K562 (cell line): ENCODE measurements around the gene SPATA16. TPM values are rescaled to one million over a fixed set of nuclear protein-coding genes. Genes with fewer than 3 reads are reported as not detected.

Experiments
- ATAC-seq: fragments of 200-7000 bp; cut with Tn5 transposase; 3 replicates; pipeline ENCODE4 v1.9.1; 2020; ENCODE audit warnings: moderate library complexity
- BruUV-seq: library from RNA; stranded (reverse); fragments of 400-500 nt; replicated peaks from 2 replicates; lab custom pipeline; 2021; lab: Mats Ljungman, UMichigan
- CTCF ChIA-PET: fragments of 300-600 bp; formaldehyde crosslinking; extraction: SDS; loops from one replicate; lab custom pipeline; 2021; ENCODE audit warnings: low intra/inter-chr PET ratio; lab: Yijun Ruan, JAX
- POLR2A ChIA-PET: fragments of 300-600, 350-650 bp; sonication (Branson Sonifier 250); formaldehyde crosslinking; extraction: SDS; loops from one replicate; lab custom pipeline; 2021; ENCODE audit warnings: antibody characterized with exemption, inconsistent platforms; lab: Yijun Ruan, JAX
- DNase-seq, 4 experiments: peaks; one replicate each; pipeline versions ENCODE4 v3.0.0 to v3.0.0-alpha.2; 2011 to 2018; ENCODE audit warnings: low spot score in 3 of 4, mixed read lengths in 3 of 4; ENCODE audit errors: extremely low read depth in 1 of 4
- FAIRE-seq: peaks from 2 replicates; lab custom pipeline; 2011; peaks lifted over from hg19 to GRCh38; lab: Jason Lieb, UNC
- H2AFZ ChIP-seq: 2 replicates; pipeline ENCODE4 v1.6.0; 2011; ENCODE audit warnings: low read depth, low read length, control low read depth, inconsistent platforms
- H3K27ac ChIP-seq: fragments of 200-600 bp; 3 replicates; pipeline ENCODE4 v1.8.0; 2011; ENCODE audit warnings: low read depth, mild to moderate bottlenecking, control low read depth, inconsistent platforms, low read length, moderate library complexity, mixed read lengths; ENCODE audit errors: extremely low read depth
- H3K27me3 ChIP-seq, 2 experiments: fragments of 300-600 bp in 1 of 2; 2 replicates in 1 of 2; 3 replicates in 1 of 2; pipeline versions ENCODE4 v1.6.0 to v1.8.0; 2011; ENCODE audit warnings: inconsistent platforms in 2 of 2, low read length in 2 of 2, mild to moderate bottlenecking in 1 of 2, mixed read lengths in 1 of 2, moderate library complexity in 1 of 2; ENCODE audit not compliant: control insufficient read depth in 2 of 2, insufficient read depth in 2 of 2
- H3K36me3 ChIP-seq: fragments of 300-600 bp; 3 replicates; pipeline ENCODE4 v1.8.0; 2011; ENCODE audit warnings: mild to moderate bottlenecking, low read length, inconsistent platforms; ENCODE audit not compliant: control insufficient read depth, insufficient read depth
- H3K4me1 ChIP-seq, 2 experiments: fragments of 200-600 bp in 1 of 2; replicated peaks in 1 of 2; 2 replicates in 1 of 2; 3 replicates in 1 of 2; pipeline versions ENCODE4 v1.5.1 to v1.8.0; 2011; ENCODE audit warnings: inconsistent platforms in 2 of 2, low read length in 2 of 2, mild to moderate bottlenecking in 1 of 2, mixed read lengths in 1 of 2, moderate library complexity in 1 of 2; ENCODE audit not compliant: control insufficient read depth in 2 of 2, insufficient read depth in 2 of 2
- H3K4me2 ChIP-seq: 2 replicates; pipeline ENCODE4 v1.6.1; 2011; ENCODE audit warnings: low read length, control low read depth, inconsistent platforms, mixed read lengths; ENCODE audit not compliant: insufficient read depth
- H3K4me3 ChIP-seq: fragments of 200-600 bp; sonication (generic), shearing (Covaris generic); 2 replicates; pipeline ENCODE4 v1.5.1; 2016; ENCODE audit warnings: control low read depth, inconsistent platforms
- H3K79me2 ChIP-seq: fragments of 200-600 bp; 3 replicates; pipeline ENCODE4 v1.8.0; 2011; ENCODE audit warnings: low read length, inconsistent platforms; ENCODE audit not compliant: control insufficient read depth, insufficient read depth
- H3K9ac ChIP-seq, 2 experiments: 2 replicates each; pipeline versions ENCODE4 v1.6.0 to v1.6.1; 2011; ENCODE audit warnings: low read depth in 2 of 2, low read length in 2 of 2, control low read depth in 1 of 2, inconsistent platforms in 1 of 2, mild to moderate bottlenecking in 1 of 2, mixed read lengths in 1 of 2; ENCODE audit not compliant: insufficient read depth in 1 of 2
- H3K9me1 ChIP-seq: one replicate; pipeline ENCODE4 v1.6.0; 2011; ENCODE audit warnings: inconsistent platforms, mild to moderate bottlenecking, low read length, moderate library complexity; ENCODE audit not compliant: control insufficient read depth, insufficient read depth
- H3K9me3 ChIP-seq: replicated peaks from 2 replicates; pipeline ENCODE4 v1.5.1; 2011; ENCODE audit warnings: low read depth, low read length, inconsistent platforms; ENCODE audit not compliant: control insufficient read depth, insufficient read depth
- H4K20me1 ChIP-seq: replicated peaks from 2 replicates; pipeline ENCODE4 v1.6.1; 2011; ENCODE audit warnings: low read length, inconsistent platforms, mixed read lengths; ENCODE audit not compliant: control insufficient read depth, insufficient read depth
- DACH1 ChIP-seq: fragments of 450-650 bp; IDR thresholded peaks from 2 replicates; pipeline ENCODE4 v1.6.1; 2018; ENCODE audit not compliant: partially characterized antibody
- PML ChIP-seq: IDR thresholded peaks from 2 replicates; pipeline ENCODE4 v1.6.1; 2012; ENCODE audit warnings: low read length, inconsistent platforms
- ZBTB17 ChIP-seq: fragments of 450-650 bp; formaldehyde crosslinking; IDR thresholded peaks from 2 replicates; pipeline ENCODE4 v1.4.0; 2020; ENCODE audit warnings: mild to moderate bottlenecking
- ZNF12 ChIP-seq: sonication (generic); formaldehyde crosslinking; IDR thresholded peaks from 2 replicates; pipeline ENCODE4 v1.4.0; 2020; ENCODE audit warnings: mild to moderate bottlenecking, missing genetic modification reagents
- WGBS: fragments of 100-300 bp; shearing (Covaris generic); methylation state at CpG from one replicate; pipeline ENCODE4 v1.1.6; 2016; ENCODE audit warnings: low coverage, mixed read lengths; ENCODE audit not compliant: insufficient coverage; ENCODE audit errors: missing lambda C conversion rate; 5-methylcytosine and 5-hydroxymethylcytosine counted together
- in situ Hi-C: fragments of 300-500 bp; cut with MboI; formaldehyde crosslinking; loops from 4 replicates; pipeline ENCODE4 v1.15.0; 2018; ENCODE audit warnings: inconsistent platforms, mixed read lengths
- intact Hi-C: fragments of 100-400 bp; cut with micrococcal nuclease; formaldehyde crosslinking; loops from 2 replicates; pipeline ENCODE4 v1.14.2; 2022
- polyA plus RNA-seq, 8 experiments: library from polyadenylated mRNA; depleted of rRNA in 4 of 8; stranded (reverse) in 5 of 8; unstranded in 3 of 8; fragments of >200 nt; fragmentation: Nextera tagmentation in 2 of 8; fragmentation: Illumina TruSeq in 1 of 8; extraction: Ambion mirVana in 2 of 8; extraction: Trizol in 1 of 8; gene quantifications; 2 replicates each; pipeline versions ENCODE4 v1.2.1 to v1.2.3, GENCODE V29; 2011 to 2014; ENCODE audit warnings: inconsistent platforms in 1 of 8, missing spikeins in 1 of 8
- total RNA-seq, 7 experiments: library from RNA; depleted of rRNA in 6 of 7; stranded (reverse); fragments of >200 nt in 6 of 7; fragmentation: Illumina TruSeq in 2 of 7; extraction: Trizol in 2 of 7; gene quantifications; 2 replicates each; pipeline versions ENCODE4 v1.2.1 to v1.2.3, GENCODE V29; 2011 to 2021; ENCODE audit warnings: low replicate concordance in 1 of 7
- TF ChIP-seq, protein P1 (sequence below): fragments of 450-650 bp; IDR thresholded peaks from 2 replicates; pipeline ENCODE4 v1.6.1; 2016; ENCODE audit warnings: borderline replicate concordance
- TF ChIP-seq, protein P2 (sequence below): fragments of 450-650 bp; formaldehyde crosslinking; IDR thresholded peaks from 2 replicates; pipeline ENCODE4 v1.4.0; 2020; ENCODE audit warnings: mild to moderate bottlenecking, mixed read lengths
- TF ChIP-seq, protein P3 (sequence below): sonication (generic); formaldehyde crosslinking; IDR thresholded peaks from 2 replicates; pipeline ENCODE4 v1.9.0; 2022; ENCODE audit warnings: mild to moderate bottlenecking, missing genetic modification reagents

The SPATA16 gene
- total and polyA plus RNA-seq, 9 of the 15 experiments (the other 6 are each of a cell fraction or from before 2014, with no cell fraction given): not detected

DNA sequence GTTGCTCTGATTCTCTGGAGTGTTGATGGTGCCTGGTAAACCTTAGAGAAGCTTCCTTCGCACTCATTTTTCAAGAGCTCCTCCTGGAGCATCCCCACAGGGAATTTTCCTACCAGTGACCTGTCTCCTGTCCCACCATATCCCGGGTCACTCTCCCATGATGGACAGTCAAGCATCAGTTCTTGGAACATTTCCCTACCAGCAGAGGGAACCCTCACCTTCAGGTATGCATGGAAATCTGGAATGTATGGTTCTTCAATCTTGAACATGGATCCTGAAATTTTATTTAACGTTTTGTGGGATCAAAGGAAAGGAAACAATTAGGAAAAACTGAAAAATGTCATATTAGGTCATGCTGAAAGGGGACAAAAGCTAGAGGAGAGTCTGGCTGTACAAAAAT, 153.8 kb downstream of the SPATA16 start (continued):
- TF ChIP-seq, protein P1, sequence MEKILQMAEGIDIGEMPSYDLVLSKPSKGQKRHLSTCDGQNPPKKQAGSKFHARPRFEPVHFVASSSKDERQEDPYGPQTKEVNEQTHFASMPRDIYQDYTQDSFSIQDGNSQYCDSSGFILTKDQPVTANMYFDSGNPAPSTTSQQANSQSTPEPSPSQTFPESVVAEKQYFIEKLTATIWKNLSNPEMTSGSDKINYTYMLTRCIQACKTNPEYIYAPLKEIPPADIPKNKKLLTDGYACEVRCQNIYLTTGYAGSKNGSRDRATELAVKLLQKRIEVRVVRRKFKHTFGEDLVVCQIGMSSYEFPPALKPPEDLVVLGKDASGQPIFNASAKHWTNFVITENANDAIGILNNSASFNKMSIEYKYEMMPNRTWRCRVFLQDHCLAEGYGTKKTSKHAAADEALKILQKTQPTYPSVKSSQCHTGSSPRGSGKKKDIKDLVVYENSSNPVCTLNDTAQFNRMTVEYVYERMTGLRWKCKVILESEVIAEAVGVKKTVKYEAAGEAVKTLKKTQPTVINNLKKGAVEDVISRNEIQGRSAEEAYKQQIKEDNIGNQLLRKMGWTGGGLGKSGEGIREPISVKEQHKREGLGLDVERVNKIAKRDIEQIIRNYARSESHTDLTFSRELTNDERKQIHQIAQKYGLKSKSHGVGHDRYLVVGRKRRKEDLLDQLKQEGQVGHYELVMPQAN: no peak
- TF ChIP-seq DACH1: no peak

DNA sequence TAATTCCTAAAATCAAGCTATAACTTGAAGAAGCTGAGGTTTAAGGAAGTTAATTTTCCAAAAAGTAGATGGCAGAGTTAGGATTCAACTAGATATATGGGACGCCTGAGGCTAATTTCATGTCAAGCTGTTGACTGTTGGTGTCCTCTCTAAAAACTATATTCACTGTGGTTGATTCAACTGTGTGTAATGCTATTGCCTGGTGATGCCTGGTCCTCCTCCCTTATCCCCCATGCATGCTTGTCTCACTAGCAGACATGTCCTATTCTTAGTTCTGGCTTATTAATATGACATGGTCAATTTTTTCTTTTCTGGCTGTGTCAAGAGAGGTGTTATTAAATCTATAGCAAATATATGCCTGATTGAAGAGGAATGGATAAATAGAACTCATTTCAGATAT, 156.1 kb downstream of the SPATA16 start:
- in situ Hi-C loops (loop anchor here (10.0 kb wide), 2 partner anchors 60 to 290 kb away; no protein-coding TSS in a partner anchor), intact Hi-C loops (loop anchor here (10.0 kb wide), 1 partner anchor 880 kb away; no protein-coding TSS in a partner anchor)
- ATAC-seq (no peak), FAIRE-seq (no peak), DNase-seq (no peak)
- H3K4me2 ChIP-seq: no peak overlapping the region
- H3K9ac ChIP-seq: no peak overlapping the region
- no peak overlapping the region for H2AFZ ChIP-seq
- no peaks in the 10 kb centered on the region for H3K36me3 ChIP-seq
- no peak overlapping the region for H3K4me3 ChIP-seq
- CTCF ChIA-PET: interaction anchor here (1.2 kb wide), 1 partner anchor 61 kb away, joined by 3 read pairs; no protein-coding TSS in a partner anchor
- BruUV-seq: no TSS peak
- H3K9me1 ChIP-seq: no peaks in the 10 kb centered on the region
- H3K27ac ChIP-seq: no peak overlapping the region
- WGBS: 50% methylated on average over 1 of the region's 1 CpG
- TF ChIP-seq PML (no peak), ZNF12 (CRISPR knock-in tag) (no peak), ZBTB17 (no peak)
- TF ChIP-seq, protein P2, sequence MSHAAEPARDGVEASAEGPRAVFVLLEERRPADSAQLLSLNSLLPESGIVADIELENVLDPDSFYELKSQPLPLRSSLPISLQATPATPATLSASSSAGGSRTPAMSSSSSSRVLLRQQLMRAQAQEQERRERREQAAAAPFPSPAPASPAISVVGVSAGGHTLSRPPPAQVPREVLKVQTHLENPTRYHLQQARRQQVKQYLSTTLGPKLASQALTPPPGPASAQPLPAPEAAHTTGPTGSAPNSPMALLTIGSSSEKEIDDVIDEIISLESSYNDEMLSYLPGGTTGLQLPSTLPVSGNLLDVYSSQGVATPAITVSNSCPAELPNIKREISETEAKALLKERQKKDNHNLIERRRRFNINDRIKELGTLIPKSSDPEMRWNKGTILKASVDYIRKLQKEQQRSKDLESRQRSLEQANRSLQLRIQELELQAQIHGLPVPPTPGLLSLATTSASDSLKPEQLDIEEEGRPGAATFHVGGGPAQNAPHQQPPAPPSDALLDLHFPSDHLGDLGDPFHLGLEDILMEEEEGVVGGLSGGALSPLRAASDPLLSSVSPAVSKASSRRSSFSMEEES (CRISPR knock-in tag): no peak
- TF ChIP-seq, protein P3, sequence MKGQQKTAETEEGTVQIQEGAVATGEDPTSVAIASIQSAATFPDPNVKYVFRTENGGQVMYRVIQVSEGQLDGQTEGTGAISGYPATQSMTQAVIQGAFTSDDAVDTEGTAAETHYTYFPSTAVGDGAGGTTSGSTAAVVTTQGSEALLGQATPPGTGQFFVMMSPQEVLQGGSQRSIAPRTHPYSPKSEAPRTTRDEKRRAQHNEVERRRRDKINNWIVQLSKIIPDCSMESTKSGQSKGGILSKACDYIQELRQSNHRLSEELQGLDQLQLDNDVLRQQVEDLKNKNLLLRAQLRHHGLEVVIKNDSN (CRISPR knock-in tag): no peak
- POLR2A ChIA-PET: interaction anchor here (1.2 kb wide), 1 partner anchor 12 kb away, joined by 3 read pairs; no protein-coding TSS in a partner anchor
- no peaks in the 10 kb centered on the region for H3K4me1 ChIP-seq
- H3K79me2 ChIP-seq: no peaks in the 10 kb centered on the region
- no peaks in the 10 kb centered on the region for H4K20me1 ChIP-seq
- no peaks in the 10 kb centered on the region for H3K27me3 ChIP-seq
- H3K9me3 ChIP-seq: no peaks in the 10 kb centered on the region
